Liver (tissue), 9 donors: ENCODE measurements around the gene CUEDC1. TPM values are rescaled to one million over a fixed set of nuclear protein-coding genes. Genes with fewer than 3 reads are reported as not detected.
A peak's percentile ranks its signal among the peaks of the same experiment; 100 is the strongest.

Experiments used
- DNase-seq: peaks from one replicate; pipeline ENCODE4 v3.0.0-alpha.2; 2017; ENCODE audit warnings: low spot score
- H3K27ac ChIP-seq, 2 donors: one replicate each; pipeline ENCODE4 v1.7.0; 2013; ENCODE audit warnings: inconsistent platforms in 2 of 2, low read length in 2 of 2, control low read depth in 1 of 2, low read depth in 1 of 2, mild to moderate bottlenecking in 1 of 2
- H3K27me3 ChIP-seq, 4 donors: one replicate each; pipeline versions ENCODE4 v1.6.1 to v1.7.0; 2013; ENCODE audit warnings: low read length in 3 of 4, inconsistent platforms in 1 of 4, mild to moderate bottlenecking in 1 of 4, moderate library complexity in 1 of 4; ENCODE audit not compliant: control insufficient read depth in 4 of 4, insufficient read depth in 4 of 4
- H3K36me3 ChIP-seq, 4 donors: one replicate each; pipeline versions ENCODE4 v1.6.1 to v1.7.0; 2013; ENCODE audit warnings: low read length in 3 of 4, mild to moderate bottlenecking in 3 of 4, low read depth in 1 of 4, moderate library complexity in 1 of 4; ENCODE audit not compliant: control insufficient read depth in 4 of 4, insufficient read depth in 3 of 4
- H3K4me1 ChIP-seq, 4 donors: one replicate each; pipeline versions ENCODE4 v1.6.1 to v1.7.0; 2013; ENCODE audit warnings: low read length in 3 of 4, mild to moderate bottlenecking in 3 of 4, moderate library complexity in 1 of 4; ENCODE audit not compliant: control insufficient read depth in 4 of 4, insufficient read depth in 4 of 4
- H3K4me3 ChIP-seq, 3 donors: one replicate each; pipeline versions ENCODE4 v1.6.1 to v1.7.0; 2013; ENCODE audit warnings: low read length in 3 of 3, control low read depth in 1 of 3, low read depth in 1 of 3, mild to moderate bottlenecking in 1 of 3
- H3K9ac ChIP-seq, 2 donors: one replicate each; pipeline ENCODE4 v1.7.0; 2013; ENCODE audit warnings: low read length in 2 of 2, mild to moderate bottlenecking in 2 of 2, moderate library complexity in 2 of 2, control low read depth in 1 of 2, low read depth in 1 of 2
- H3K9me3 ChIP-seq, 4 donors: one replicate each; pipeline versions ENCODE4 v1.6.1 to v1.7.0; 2013; ENCODE audit warnings: low read length in 3 of 4; ENCODE audit not compliant: control insufficient read depth in 4 of 4
- ATF3 ChIP-seq: IDR thresholded peaks from 2 replicates; pipeline ENCODE4 v1.6.1; 2016; ENCODE audit warnings: antibody characterized with exemption
- CTCF ChIP-seq: fragments of 150-350 bp; IDR thresholded peaks from 2 replicates; pipeline ENCODE4 v1.5.1; 2017; ENCODE audit warnings: improper control_type of control experiment, low read depth, low read length; ENCODE audit not compliant: missing input control
- EGR1 ChIP-seq, 2 donors: IDR thresholded peaks; 2 replicates each; pipeline ENCODE4 v1.6.1; 2016 to 2018; ENCODE audit warnings: antibody characterized with exemption in 2 of 2, low read depth in 2 of 2
- FOXA2 ChIP-seq: IDR thresholded peaks from 2 replicates; pipeline ENCODE4 v1.6.1; 2016; ENCODE audit warnings: antibody characterized with exemption
- GABPA ChIP-seq, 2 donors: IDR thresholded peaks in 1 of 2; conservative IDR thresholded peaks in 1 of 2; 2 replicates each; pipeline ENCODE4 v1.6.1; 2016; ENCODE audit warnings: antibody characterized with exemption in 2 of 2, mild to moderate bottlenecking in 1 of 2, moderate library complexity in 1 of 2
- HNF4A ChIP-seq, 2 donors: conservative IDR thresholded peaks; 2 replicates each; pipeline ENCODE4 v1.6.1; 2016; ENCODE audit warnings: antibody characterized with exemption in 2 of 2, mild to moderate bottlenecking in 2 of 2
- HNF4G ChIP-seq: IDR thresholded peaks from 2 replicates; pipeline ENCODE4 v1.6.1; 2016; ENCODE audit warnings: antibody characterized with exemption
- MAX ChIP-seq: IDR thresholded peaks from 2 replicates; pipeline ENCODE4 v1.6.1; 2016; ENCODE audit warnings: antibody characterized with exemption
- NR2F2 ChIP-seq: IDR thresholded peaks from 2 replicates; pipeline ENCODE4 v1.6.1; 2016; ENCODE audit warnings: antibody characterized with exemption
- RAD21 ChIP-seq, 2 donors: IDR thresholded peaks; 2 replicates each; pipeline ENCODE4 v1.6.1; 2016; ENCODE audit warnings: antibody characterized with exemption in 2 of 2, mild to moderate bottlenecking in 2 of 2
- REST ChIP-seq: IDR thresholded peaks from 2 replicates; pipeline ENCODE4 v1.6.1; 2016; ENCODE audit warnings: antibody characterized with exemption, mild to moderate bottlenecking
- RXRA ChIP-seq, 2 donors: IDR thresholded peaks; 2 replicates each; pipeline ENCODE4 v1.6.1; 2017 to 2018; ENCODE audit warnings: antibody characterized with exemption in 2 of 2, mild to moderate bottlenecking in 1 of 2
- SP1 ChIP-seq: IDR thresholded peaks from 2 replicates; pipeline ENCODE4 v1.6.1; 2018; ENCODE audit warnings: antibody characterized with exemption, mild to moderate bottlenecking
- YY1 ChIP-seq: IDR thresholded peaks from 2 replicates; pipeline ENCODE4 v1.6.1; 2016; ENCODE audit warnings: antibody characterized with exemption, mild to moderate bottlenecking
- ZBTB33 ChIP-seq: IDR thresholded peaks from 2 replicates; pipeline ENCODE4 v1.6.1; 2016; ENCODE audit warnings: antibody characterized with exemption
- WGBS: extraction: QIAGEN DNeasy Blood & Tissue Kit; methylation state at CpG from one replicate; pipeline ENCODE4 v1.1.7; 2013; 5-methylcytosine and 5-hydroxymethylcytosine counted together
- polyA plus RNA-seq, 2 donors: library from polyadenylated mRNA; stranded (reverse) in 1 of 2; unstranded in 1 of 2; fragments of 200-250 nt in 1 of 2; fragments of >200 nt in 1 of 2; fragmentation: Nextera tagmentation in 1 of 2; extraction: Ambion mirVana in 1 of 2; gene quantifications; one replicate each; pipeline versions ENCODE4 v1.2.1 to v1.2.3, GENCODE V29; 2013 to 2015
- total RNA-seq, 2 donors: library from RNA; depleted of rRNA; stranded (reverse); fragments of >200 nt; gene quantifications; one replicate each; pipeline ENCODE4 v1.2.3, GENCODE V29; 2014
- donor health status: healthy.
- donor health status: healthy.
- donor health status: healthy.
- donor health status: healthy.
- donor health status: healthy.

CUEDC1 gene
- 1 to 10 TPM; 2.6 to 3.2 TPM for total RNA-seq
- 1 to 10 TPM; 3.6 to 4.9 TPM for polyA plus RNA-seq

- H3K27me3 ChIP-seq: no peaks in the 10 kb centered on the region
- peak within 1 kb of the TSS; percentile 57 to 69 for H3K27ac ChIP-seq
- 1% methylated on average over 79 of the region's 79 CpGs for WGBS
- peak within 1 kb of the TSS; percentile 46 to 89 (median 65) for H3K4me3 ChIP-seq
- DNase-seq: peak; percentile 66
- peaks cover 8 to 24% (median 20%) of the 10 kb centered on the region in 4 donors for H3K4me1 ChIP-seq
- H3K9me3 ChIP-seq: no peaks in the 10 kb centered on the region
- TF ChIP-seq MAX: no peak
- no peak for TF ChIP-seq RAD21 (IDR thresholded peaks at IDR 0.05)
- TF ChIP-seq CTCF: peak; percentile 45
- no peak for TF ChIP-seq ZBTB33
- no peak for TF ChIP-seq GABPA (IDR thresholded peaks at IDR 0.05 in 1 of 2, conservative IDR thresholded peaks at IDR 0.05 in 1 of 2)
- no peak within 1 kb of the TSS for H3K9ac ChIP-seq
- H3K36me3 ChIP-seq: no peaks in the 10 kb centered on the region
Observed at GRCh38 chr17:57955183-57955931, at the start of gene CUEDC1. CUEDC1 (minus strand) TSS chr17:57955412; CDS start chr17:57885564, 69,848 bp downstream.

- 76% methylated on average over 3 of the region's 3 CpGs for WGBS
- TF ChIP-seq NR2F2 (no peak), YY1 (no peak), GABPA (IDR thresholded peaks at IDR 0.05 in 1 of 2, conservative IDR thresholded peaks at IDR 0.05 in 1 of 2) (no peak), RAD21 (IDR thresholded peaks at IDR 0.05) (no peak), MAX (no peak), ATF3 (no peak), ZBTB33 (no peak), HNF4A (conservative IDR thresholded peaks at IDR 0.05) (no peak), REST (no peak), HNF4G (no peak), EGR1 (IDR thresholded peaks at IDR 0.05; ENCODE audit: low read depth in 2 of 2) (no peak), SP1 (no peak), RXRA (IDR thresholded peaks at IDR 0.05) (no peak), FOXA2 (no peak)
- Histone ChIP-seq H3K9ac (no peak overlapping the region), H3K4me3 (no peak overlapping the region), H3K27ac (no peak overlapping the region), H3K9me3 (no peaks in the 10 kb centered on the region), H3K27me3 (no peaks in the 10 kb centered on the region), H3K4me1 (peaks cover 3 to 32% (median 30%) of the 10 kb centered on the region in 4 donors), H3K36me3 (peaks cover 6 to 36% (median 30%) of the 10 kb centered on the region in 4 donors)
- no peak for DNase-seq
Observed at GRCh38 chr17:58004060-58004459, 48.8 kb upstream of the CUEDC1 start.
